ENCODE measurements around the gene SETBP1.
A peak's percentile ranks its signal among the peaks of the same experiment; 100 is the strongest.
"Not testable (repeated sequence)": the region's sequence is repeated elsewhere in the genome, so short reads cannot be mapped to it uniquely, and the experiment has no call there.

The SETBP1 gene

GRCh38 chr18:44796429-44797428 lies 116.0 kb downstream of the SETBP1 start:
- no peak for DNase-seq

DNA sequence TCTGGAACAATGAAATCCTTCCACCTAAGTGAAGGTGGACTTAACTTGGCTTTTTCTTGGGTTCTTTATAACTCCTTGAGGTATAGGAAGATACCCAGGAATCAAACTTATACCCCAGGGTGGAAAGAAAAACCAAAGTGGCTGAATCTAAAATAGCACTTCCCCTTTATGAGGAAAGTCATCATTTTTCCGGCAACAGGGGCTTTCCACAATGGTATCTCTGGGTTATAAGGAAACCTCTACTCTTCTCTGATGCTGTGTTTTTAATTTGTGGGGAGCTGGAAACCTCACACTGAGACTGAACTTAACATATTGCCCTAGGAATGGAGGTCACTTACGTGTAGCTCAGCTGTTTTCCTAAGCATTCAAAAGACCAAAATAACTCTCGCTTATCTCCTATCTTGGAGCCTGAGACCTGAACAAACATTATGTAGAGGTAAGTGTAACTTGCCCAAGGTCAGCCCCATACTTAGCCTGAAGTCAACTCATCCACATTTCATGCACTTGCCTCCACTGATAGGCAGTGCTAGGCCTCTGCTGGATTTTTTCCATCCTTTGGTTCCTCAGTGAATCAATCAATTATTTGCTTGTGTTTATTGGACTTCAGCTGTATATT lies 117.9 kb downstream of the SETBP1 start:
- DNase-seq, result no peak

DNA sequence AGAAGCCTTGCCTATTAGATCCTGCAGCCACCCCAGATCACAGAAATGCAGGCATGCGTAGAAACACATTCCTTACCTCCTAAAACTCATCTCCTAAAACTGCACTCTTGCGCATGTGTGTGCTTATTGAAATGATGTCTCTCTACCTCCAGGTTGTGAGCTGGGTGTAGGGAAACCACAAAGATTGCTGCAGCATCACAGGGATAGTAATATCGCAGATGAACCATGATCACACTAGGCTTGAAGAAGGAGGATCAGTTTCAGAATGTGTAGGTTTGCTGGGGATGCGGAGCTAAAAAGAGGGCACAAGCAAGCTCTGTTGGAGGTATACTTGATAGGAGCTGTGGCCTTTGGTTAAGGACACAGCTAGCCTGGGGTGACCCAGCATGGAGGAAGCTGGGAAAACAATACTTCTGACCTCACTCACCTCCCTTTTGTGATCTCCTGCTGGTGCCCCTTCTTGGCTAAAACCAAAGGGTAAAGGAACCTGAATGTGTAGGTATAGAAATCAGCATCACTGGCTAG lies 118.8 kb downstream of the SETBP1 start:
- no peak for DNase-seq

- DNase-seq, result no peak
Measured at GRCh38 chr18:44799907-44800421, 119.3 kb downstream of the SETBP1 start.

- DNase-seq, result not testable (repeated sequence)
Measured at GRCh38 chr18:44800766-44801165, 120.1 kb downstream of the SETBP1 start.

- peak; percentile 47 for DNase-seq
Measured at GRCh38 chr18:44801781-44802180, 121.1 kb downstream of the SETBP1 start.

GRCh38 chr18:44802508-44802907 lies 121.8 kb downstream of the SETBP1 start:
- DNase-seq, result no peak

- no peak for DNase-seq
Measured at GRCh38 chr18:44803019-44803650, 122.4 kb downstream of the SETBP1 start.

DNA sequence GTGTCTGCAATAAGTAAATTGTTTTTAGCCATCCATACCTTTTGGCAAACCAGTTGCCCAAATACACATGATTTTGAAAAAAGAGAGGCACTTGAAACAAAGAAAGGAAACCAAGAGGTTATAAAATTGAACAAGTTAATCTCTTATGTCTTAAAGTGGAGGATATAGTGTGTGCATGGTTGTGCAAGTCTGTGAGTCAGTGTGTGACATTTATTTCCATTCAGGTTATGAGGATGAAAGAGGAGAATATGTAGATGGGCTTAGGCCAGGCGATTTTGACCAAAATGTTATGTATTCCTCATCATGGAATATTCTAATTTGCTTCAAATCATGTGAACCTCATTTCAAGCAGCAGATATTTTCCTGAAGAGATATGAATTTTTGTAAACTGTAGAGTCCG lies 123.3 kb downstream of the SETBP1 start:
- DNase-seq, result no peak

GRCh38 chr18:44805176-44805575 lies 124.5 kb downstream of the SETBP1 start:
- no peak for DNase-seq

DNA sequence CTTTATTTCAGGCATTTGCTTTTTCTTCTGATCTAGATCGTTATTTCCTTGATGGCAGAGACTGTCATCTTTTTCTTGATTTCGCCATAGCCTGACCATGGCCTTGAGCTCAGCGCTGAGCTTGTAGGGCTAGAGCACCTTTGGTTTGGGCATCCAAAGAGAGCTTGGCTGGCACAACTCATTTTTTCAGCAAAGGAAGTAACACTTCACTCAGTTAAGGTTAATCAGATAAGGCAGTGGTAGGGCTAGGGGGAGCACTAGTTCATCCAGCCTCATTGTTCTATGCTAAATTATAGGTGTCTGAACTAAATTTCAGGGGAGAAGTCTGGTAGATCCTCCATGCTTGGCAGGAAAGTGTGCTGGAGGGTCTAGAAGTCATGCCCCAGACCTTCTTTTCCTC lies 125.0 kb downstream of the SETBP1 start:
- DNase-seq, result no peak

DNA sequence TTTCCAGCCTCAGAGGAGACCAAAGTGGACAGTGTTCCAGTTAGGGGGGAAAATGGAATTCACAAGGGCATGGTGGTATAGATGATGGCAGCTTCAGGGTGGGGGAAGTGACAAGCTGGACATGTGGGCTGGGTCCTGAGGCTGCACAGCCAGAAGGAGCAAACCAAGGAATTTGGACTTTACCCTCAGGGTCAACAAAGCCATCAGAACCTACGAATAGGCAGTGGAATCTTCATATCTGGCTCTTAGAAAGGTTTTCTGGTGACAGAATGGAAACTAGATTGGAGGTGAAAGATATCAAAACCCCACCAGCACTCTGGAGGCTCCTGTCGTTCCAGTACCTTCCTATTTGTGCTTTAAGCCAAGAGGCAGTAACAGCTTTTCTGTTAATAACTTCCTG lies 127.1 kb downstream of the SETBP1 start:
- DNase-seq, result no peak

DNA sequence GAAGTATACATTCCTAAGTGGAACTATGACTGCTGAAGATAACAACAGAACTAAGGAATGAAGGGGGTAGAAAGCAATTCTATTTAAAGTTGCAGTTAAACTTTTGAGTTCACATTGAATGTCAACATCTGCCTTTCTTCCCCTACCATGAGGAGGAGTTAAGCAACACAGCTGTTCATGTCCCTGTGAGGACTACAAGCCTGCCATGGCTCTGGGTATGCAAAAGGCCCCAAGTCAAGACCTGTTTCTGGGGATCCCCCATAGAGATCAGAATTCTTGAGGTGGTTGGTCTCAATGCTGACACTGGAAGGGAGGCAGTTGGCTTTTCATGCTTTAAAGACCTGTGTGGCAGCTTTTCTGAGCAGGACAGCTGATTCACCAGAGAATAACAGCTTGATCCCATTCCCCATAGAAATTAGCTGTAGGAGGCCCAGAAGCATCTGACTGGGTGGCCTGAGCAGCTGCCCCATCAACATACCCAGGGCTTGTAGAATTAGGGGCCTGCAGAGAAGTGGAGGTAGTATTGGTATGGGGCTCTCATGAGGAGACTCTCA lies 131.0 kb downstream of the SETBP1 start:
- DNase-seq, result no peak

DNA sequence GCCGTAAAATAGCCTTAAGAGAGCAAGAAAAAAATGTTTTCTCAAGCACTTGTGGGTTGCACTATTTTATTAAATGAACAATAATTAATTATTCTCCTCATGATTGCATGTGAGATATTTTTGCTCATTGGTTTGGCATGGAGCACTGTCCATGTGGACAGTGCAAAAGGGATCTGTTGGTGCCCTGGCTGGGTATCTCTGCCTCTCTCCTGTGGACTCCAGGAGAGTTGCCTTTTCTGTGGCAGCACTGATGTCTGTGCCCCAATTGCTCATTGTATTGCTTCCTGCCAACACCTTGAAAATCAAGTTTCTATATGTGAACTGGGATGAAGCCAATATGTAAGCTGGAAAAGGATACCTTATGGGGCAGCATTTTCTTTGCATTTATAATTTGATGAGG lies 131.7 kb downstream of the SETBP1 start:
- no peak for DNase-seq

DNA sequence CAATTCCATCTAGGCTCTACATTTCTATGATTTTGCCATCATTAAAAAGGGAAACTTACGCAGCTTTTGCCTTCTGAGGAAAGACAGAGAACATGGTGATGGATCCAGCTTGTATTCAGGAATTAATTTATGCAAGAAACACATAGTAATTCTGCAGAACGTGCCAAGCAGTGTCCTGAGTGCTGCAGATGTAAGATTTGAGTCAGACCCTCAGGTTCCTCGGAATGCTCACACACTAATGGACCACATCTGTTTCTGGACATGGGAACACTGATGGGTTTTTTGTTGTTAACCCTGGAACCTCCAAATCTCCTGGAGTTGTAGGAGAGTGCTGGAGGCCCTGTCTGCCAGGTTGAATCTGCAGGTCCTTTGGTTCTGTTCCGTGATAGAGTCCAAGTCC lies 132.9 kb downstream of the SETBP1 start:
- DNase-seq, result no peak

- no peak for DNase-seq
Measured at GRCh38 chr18:44815108-44815507, 134.4 kb downstream of the SETBP1 start.

- DNase-seq, result no peak
Measured at GRCh38 chr18:44816050-44816449, 135.4 kb downstream of the SETBP1 start.

GRCh38 chr18:44816477-44816876 lies 135.8 kb downstream of the SETBP1 start:
- DNase-seq, result no peak

- DNase-seq, result no peak
Measured at GRCh38 chr18:44817831-44818473, 137.3 kb downstream of the SETBP1 start.

GRCh38 chr18:44818668-44819403 lies 138.1 kb downstream of the SETBP1 start:
- no peak for DNase-seq

GRCh38 chr18:44819944-44820510 lies 139.3 kb downstream of the SETBP1 start:
- no peak for DNase-seq

Measured in NCI-H1694 (cell line).